Renal cortex interstitium (tissue), 15 donors: ENCODE results near the gene SMAD9. TPM values are rescaled to one million over a fixed set of nuclear protein-coding genes. Genes with fewer than 3 reads are reported as not detected.
A peak's percentile ranks its signal among the peaks of the same experiment; 100 is the strongest.

Experiments
- DNase-seq, 11 donors: peaks; one replicate each; pipeline ENCODE4 v3.0.0-alpha.2; 2013; ENCODE audit warnings: low read depth in 9 of 11, low spot score in 4 of 11; ENCODE audit errors: extremely low read depth in 1 of 11
- long read RNA-seq, 16 experiments: transcript quantifications; one replicate each; lab custom pipeline, GENCODE V29; 2026
- polyA plus RNA-seq, 3 donors: library from polyadenylated mRNA; unstranded; fragments of 120-200 nt; gene quantifications; one replicate each; pipeline ENCODE4 v1.2.1, GENCODE V29; 2013; ENCODE audit not compliant: insufficient read length in 3 of 3

Gene SMAD9
- 10 to 100 TPM; 28.5 to 34.6 (median 33.3) TPM for polyA plus RNA-seq
- long read RNA-seq, donor 1, full-length matches to known transcripts, result 1 of 6 reads
- long read RNA-seq, donor 1, partial matches to known transcripts, result 5 of 6 reads
- long read RNA-seq, donor 1, other reads (novel, unspliced or antisense), result 0 of 6 reads
- long read RNA-seq, donor 2, full-length matches to known transcripts, result 4 of 9 reads
- long read RNA-seq, donor 2, partial matches to known transcripts, result 5 of 9 reads
- long read RNA-seq, donor 2, other reads (novel, unspliced or antisense), result 0 of 9 reads
- long read RNA-seq, donor 3, full-length matches to known transcripts, result 6 of 43 reads
- long read RNA-seq, donor 3, partial matches to known transcripts, result 25 of 43 reads
- long read RNA-seq, donor 3, other reads (novel, unspliced or antisense), result 12 of 43 reads
- long read RNA-seq, donor 4, full-length matches to known transcripts, result 4 of 4 reads
- long read RNA-seq, donor 4, partial matches to known transcripts, result 0 of 4 reads
- long read RNA-seq, donor 4, other reads (novel, unspliced or antisense), result 0 of 4 reads
- long read RNA-seq, donor 5, result 0 reads
- long read RNA-seq, donor 6, full-length matches to known transcripts, result 1 of 1 reads
- long read RNA-seq, donor 6, partial matches to known transcripts, result 0 of 1 reads
- long read RNA-seq, donor 6, other reads (novel, unspliced or antisense), result 0 of 1 reads
- long read RNA-seq, donor 7, full-length matches to known transcripts, result 3 of 3 reads
- long read RNA-seq, donor 7, partial matches to known transcripts, result 0 of 3 reads
- long read RNA-seq, donor 7, other reads (novel, unspliced or antisense), result 0 of 3 reads
- long read RNA-seq, donor 8, result 0 reads
- long read RNA-seq, donor 9, full-length matches to known transcripts, result 8 of 13 reads
- long read RNA-seq, donor 9, partial matches to known transcripts, result 5 of 13 reads
- long read RNA-seq, donor 9, other reads (novel, unspliced or antisense), result 0 of 13 reads
- long read RNA-seq, donor 10, full-length matches to known transcripts, result 2 of 10 reads
- long read RNA-seq, donor 10, partial matches to known transcripts, result 8 of 10 reads
- long read RNA-seq, donor 10, other reads (novel, unspliced or antisense), result 0 of 10 reads
- long read RNA-seq, donor 11, full-length matches to known transcripts, result 2 of 2 reads
- long read RNA-seq, donor 11, partial matches to known transcripts, result 0 of 2 reads
- long read RNA-seq, donor 11, other reads (novel, unspliced or antisense), result 0 of 2 reads
- long read RNA-seq, donor 12, full-length matches to known transcripts, result 2 of 2 reads
- long read RNA-seq, donor 12, partial matches to known transcripts, result 0 of 2 reads
- long read RNA-seq, donor 12, other reads (novel, unspliced or antisense), result 0 of 2 reads
- long read RNA-seq, donor 13, result 0 reads
- long read RNA-seq, donor 14, full-length matches to known transcripts, result 7 of 7 reads
- long read RNA-seq, donor 14, partial matches to known transcripts, result 0 of 7 reads
- long read RNA-seq, donor 14, other reads (novel, unspliced or antisense), result 0 of 7 reads
- long read RNA-seq, donor 15, full-length matches to known transcripts, result 1 of 1 reads
- long read RNA-seq, donor 15, partial matches to known transcripts, result 0 of 1 reads
- long read RNA-seq, donor 15, other reads (novel, unspliced or antisense), result 0 of 1 reads
- long read RNA-seq, donor 16, full-length matches to known transcripts, result 4 of 21 reads
- long read RNA-seq, donor 16, partial matches to known transcripts, result 17 of 21 reads
- long read RNA-seq, donor 16, other reads (novel, unspliced or antisense), result 0 of 21 reads

DNA sequence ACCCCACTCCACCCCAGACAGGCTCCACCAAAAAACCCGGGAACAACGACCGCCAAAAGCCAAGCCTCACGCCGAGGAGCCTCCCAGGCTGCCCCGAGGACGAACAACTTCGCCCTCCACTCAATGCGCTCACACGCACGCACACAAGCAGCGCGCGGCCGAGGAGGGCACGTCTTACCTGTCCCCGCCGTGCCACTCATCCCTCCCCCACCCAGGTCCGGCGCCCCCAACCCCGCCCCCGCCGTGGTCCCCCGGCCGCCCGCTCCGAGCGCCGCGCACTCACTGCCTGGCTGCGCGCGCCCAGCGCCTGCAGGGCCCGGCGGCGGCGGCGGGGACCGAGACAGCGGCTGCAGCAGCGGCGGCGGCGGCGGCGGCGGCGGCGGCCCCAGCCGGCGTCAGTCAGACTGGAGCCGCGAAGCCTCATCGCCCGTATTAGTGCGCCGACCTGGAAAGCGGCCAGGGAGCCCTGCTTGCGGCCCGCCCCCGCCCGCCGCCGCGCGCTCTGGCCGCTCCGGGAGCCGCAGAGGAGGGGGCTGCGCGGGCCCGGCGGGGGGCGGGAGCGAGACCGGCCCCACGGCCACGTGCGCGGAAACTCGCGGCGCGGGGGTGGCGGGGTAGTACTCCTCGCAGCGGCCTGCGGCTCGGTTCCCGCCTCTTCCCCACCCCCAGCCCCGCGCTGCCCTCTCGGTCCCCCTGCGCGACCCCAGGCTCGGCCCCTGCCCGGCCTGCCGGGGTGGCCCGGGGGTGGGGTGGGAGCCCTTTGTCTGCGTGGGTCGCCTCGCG lies at the start of gene SMAD9:
Gene SMAD9, minus strand, starts transcription at position 406 of the 783 bp plus-strand sequence. CDS start 40,549 bp downstream, outside the sequence.
- peak in 7 of 11 donors; percentile 52 to 72 (median 64) for DNase-seq

DNA sequence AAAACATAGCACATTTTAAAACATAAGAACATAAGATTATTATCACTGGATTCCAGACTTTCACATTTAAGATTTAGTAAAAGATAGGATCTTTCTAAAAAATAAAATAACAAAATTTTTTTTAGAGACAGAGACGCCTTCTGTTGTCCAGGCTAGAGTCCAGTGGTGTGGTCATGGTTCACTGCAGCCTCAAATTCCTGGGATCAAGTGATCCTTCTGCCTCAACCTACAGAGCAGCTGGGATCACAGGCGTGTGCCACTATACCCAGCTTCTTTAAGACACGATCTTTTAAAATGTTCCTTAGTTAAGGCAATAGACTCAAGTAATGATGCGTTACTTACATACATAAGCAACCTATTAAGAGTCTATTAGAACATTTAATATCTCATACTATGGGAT lies 46.4 kb upstream of the SMAD9 start:
- DNase-seq, result no peak

DNA sequence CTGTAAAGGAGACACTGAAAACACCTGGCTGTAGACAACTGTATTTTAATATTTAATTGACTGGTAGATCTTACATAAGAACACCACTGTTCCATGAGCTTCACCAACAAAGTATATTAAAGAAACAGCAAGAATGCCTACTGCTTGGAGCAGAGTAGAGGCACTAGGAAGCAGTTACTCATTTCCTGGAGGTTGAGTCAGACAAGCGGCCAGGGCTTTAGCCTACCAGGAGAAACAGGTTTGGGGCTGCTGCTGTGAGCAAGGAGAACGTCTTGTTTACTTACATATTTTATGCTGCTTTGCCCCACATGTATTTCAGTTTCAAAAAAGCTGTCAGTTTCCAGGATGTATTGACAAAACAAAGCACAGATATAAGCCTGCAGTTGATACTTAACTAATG lies 45.7 kb upstream of the SMAD9 start:
- peak in 1 of 11 donors; percentile 4 for DNase-seq

DNA sequence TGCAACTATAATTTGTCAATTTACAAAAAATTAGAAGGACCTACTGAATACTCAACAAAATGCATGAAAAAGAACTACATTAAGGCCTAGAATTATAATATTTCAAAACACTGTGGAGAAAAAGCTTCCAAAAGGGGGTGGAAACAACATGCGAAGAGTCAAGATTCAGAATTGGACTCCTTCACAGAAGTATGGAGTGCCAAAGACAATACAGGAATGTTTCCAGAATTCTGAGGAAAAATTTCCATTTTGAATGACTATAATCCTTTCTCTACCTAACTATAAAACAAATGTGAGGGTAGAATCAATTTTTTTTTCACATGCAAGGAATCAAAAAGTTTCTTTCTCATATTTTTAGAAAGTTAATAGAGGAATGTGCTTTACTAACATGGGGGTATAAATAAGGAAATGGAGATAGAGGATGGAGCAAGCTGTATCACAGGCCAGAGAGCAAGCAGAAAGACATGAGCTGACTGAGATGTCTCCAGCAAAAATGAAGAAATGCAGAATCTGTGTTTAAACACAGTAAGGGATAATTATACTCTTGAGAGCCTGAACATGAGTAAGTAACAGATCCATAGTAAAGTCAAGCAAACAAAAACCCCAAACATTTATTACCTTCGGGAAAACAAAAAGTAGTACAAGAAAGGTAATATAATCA lies 39.5 kb upstream of the SMAD9 start:
- DNase-seq, result no peak

DNA sequence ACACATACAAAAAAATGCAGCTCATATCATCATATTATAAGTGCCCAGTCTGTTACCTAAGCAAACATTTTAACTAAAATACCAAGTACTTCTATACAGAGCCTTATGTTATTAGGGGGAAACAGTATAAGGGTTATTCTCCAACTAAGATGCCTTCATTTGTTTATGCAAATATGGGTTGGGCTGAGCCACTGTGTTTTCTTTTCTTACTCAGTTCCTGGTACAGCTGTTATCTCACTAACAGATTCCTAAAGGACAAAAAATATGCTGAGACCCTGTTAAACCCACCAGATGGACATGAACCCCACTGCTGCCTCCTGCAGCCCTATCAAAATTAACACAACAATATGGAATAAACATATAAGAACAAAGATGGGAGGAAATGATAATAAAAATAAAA lies 34.5 kb upstream of the SMAD9 start:
- DNase-seq, result no peak

DNA sequence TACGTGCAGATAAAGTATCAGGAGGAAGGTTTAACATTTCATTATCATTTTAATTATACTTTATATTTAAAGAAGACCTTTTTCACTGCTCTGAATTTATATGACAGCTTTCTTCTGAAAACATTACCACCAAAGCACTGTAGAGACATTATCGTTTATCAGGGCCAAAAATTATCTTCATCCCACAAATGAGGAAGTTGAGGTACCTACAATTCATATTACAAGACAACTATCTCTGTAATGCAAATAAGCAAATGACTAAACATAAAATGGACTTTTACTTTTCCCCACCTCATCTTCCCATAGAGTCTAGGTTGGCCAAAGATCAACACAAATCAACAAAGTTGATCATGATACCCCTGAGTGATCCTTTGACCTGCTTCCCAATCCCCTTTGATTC lies 30.9 kb upstream of the SMAD9 start:
- DNase-seq, result no peak

DNA sequence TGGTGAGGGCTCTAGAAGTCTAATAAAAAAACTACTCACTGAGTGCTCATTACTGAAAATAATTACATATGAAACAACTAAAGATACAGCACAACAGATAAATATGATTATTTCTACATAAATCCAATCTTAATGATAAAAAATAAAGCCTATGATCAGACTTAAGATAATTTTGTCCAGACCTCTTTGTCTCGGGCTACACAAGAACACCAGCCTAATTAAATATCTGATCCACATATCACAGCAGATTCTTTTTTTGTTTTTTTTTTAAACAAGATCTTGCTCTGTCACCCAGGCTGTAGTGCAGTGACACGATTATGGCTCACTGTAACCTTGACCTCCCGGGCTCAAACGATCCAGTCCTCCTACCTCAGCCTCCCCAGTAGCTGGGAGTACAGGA lies 30.3 kb upstream of the SMAD9 start:
- DNase-seq, result no peak

DNA sequence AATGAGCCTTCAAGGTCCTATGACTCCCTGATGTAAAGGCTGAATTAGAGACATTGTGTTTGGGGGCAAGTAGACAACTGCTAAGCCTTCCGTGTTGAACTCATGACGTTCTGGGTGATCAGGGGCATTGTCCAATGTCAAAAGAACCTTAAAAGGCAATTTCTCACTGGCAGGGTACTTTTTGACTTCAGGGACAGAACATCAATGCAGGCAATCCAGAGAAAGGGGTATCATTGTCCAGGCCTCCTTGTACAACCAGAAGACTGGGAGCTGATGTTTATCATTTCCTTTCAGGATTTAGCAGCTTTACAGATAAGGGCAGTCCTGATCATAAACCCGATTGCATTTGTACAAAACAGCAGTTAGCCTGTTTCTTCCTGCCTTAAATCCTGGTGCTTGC lies 25.0 kb upstream of the SMAD9 start:
- no peak for DNase-seq

DNA sequence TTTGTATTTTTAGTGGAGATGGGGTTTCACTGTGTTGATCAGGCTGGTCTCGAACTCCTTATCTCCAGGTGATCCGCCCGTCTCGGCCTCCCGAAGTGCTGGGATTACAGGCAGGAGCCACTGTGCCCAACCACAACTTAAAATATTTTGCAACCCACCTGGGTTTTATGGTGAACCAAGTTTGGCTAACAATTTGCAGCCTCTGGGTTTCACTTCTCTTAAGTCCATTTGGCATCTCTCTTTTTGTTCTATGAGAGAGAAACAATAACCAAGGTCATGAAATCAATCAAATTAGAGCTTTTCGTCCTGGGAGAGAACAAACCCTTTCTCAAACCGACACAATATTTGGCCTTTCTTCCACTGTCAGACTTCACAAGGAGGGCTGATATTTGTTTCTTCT lies 5.6 kb upstream of the SMAD9 start:
- no peak for DNase-seq

DNA sequence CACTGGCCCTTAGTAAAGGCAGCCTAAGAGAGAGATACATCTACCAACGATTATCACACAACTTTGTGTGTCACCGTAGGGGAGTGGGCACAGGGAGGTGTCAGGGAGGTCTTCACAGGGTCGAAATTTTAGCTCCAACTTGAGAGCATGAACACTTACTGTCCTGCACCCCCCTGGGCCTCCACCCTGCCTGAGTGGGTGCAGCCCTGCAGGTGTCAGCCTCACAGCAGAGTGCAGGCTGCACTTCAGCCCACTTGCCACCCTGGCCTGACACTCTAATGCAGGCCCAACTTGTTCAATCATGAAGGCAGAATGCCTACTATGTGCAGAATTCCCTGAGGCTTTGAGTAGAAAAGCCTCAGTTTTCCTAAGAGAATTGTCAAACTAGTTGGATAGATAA lies 4.0 kb upstream of the SMAD9 start:
- DNase-seq, result no peak

DNA sequence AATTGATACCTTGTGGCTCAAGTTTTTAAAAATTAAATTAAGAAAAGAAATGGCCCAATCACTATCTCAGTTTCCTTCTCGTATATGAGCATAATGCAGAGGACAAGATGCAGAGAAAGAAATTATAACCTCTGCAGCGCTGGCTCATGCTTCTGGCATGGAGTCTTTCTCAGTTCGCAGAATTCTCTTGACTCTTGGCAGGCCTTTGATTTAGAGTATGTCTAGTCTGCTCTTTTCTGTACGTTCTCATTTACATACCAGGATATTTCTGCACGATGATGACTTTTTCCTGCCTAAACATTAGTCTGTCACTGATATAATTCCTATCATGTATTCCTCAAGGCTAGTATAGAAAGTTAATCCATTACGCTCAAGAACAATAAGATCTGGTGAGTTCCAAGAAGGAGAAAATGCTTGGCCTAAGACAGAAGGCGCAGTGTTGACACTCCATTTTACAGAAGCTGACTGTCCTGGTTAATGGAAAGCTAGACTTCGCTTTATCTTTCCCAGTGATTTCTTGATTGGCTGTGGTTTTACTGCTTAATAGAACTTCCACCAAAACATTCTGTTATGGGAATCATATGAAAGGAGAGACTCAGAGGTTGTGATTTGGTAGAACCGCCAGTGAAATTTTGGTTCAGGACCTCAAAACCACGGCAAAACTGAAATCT lies 1.7 kb upstream of the SMAD9 start:
- no peak for DNase-seq

DNA sequence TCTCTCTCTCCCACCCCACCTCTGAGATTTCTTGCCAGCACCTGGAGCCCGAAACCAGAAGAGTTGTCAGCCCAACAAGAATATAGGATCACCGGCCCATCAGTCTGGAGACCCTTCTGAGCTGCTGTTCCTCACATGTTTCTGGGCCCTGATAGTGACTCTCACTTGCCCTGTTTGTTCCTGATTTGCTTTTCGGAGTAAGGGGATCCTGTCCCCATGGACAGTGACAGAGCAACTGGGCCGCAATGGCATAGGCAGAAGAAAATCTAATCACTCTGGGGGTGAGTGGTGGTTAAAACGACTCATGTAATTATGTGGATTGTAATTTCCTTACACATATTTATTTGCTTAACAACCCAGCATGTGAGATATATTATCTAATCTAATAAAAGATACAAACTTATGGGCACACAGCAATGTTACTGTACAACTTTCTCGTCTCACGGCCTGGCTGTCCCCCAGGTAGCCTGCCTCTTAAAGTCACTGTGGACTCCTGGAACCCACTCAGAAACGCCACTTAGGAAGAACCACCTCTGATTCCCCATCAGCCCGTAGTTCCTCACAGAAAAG lies 663 bp upstream of the SMAD9 start:
- DNase-seq, result peak in 1 of 11 donors; percentile 13

DNA sequence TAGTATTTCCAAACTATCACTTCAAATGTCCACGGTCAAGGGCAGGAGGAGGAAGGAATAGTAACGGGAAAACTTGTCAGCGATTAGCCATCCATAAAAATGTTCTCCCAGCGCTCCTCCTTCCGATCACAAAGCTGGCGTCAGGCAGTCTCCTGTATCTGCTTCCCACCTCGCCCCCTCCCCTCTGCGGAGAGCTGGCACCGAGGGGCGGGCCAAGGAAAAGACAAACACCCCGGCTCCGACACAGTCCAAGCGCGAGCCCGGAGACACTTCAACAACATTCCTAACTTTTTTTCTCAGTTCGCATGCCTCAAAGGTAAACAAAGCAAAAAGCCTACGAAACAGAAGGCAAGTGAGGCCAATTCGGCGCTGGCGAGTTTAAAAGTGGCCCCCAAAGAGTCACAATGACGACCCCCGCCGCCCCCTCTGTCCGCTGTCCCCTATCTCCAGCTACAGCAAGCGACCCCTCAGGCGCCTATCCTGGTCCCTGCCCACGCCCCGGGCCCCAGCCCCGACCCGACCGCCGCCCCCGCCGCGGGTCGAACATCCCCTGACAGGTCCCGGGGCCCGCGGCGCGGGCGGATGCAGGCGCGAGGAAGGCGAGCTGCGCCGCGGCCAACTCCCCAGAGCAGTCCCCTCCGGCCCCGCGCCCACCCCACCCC lies 736 bp downstream of the SMAD9 start:
- DNase-seq, result peak in 7 of 11 donors; percentile 41 to 70 (median 57)

DNA sequence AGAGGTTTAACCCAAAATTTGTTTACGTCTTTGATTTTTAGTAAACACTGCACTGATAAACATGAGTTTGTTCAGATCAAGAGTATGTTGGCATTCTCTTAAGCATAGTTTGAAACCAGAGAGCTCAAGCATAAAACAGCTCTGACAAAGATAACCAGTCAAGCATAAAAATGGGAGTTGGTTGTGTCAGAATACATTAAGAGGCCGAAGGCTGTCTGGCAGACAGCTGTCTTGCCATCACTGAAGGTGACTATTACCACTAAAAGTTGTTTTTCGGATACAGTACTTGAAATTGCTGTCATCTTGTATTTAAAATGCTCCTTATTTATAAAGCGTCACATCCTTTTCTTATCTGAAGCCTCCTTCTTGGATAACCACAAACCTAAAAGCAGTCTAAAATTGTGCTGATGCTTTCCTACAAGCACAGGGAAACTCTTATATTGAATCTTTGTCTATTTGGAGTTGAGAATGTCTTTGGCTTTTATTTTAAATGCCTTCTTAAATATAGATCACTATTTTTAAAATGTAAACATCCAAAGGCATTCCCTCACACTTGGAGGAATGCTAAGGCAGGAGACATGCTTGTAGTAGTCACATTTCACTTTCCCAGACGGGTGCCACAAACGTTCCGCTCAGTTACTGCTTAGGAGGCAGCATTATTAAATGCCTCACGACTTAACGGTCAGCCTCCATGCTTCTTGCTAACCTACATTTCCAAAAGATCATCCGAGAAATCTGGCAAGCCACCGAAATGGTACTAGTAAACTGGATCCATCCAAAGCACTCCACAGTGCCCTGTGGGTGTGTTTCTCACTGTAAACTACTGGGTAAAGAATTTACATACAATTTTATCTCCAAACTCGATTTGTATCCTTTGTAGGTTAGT lies 1.5 kb downstream of the SMAD9 start:
- peak in 1 of 11 donors; percentile 32 for DNase-seq

DNA sequence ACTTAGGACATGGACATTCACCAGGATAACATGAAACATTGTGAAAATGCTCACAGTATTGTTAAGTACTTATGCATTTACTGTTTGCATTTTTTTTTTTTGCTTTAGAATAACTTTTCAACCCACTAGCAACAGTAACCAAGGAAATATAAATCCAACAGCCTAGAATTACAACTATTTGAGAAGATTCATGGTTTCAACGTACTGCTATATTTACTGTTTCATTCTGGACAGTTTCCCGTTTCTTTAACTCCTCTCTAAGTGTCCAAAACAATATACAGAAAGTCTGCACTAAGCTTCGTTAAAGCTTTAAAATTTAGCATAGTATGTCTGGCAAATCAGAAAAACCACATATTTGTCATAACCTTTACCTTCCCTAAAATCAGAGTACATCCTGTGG lies 2.7 kb downstream of the SMAD9 start:
- peak in 2 of 11 donors; percentile 17 to 42 for DNase-seq
